NCI-H82 treated with DMSO at 0.1 percent for 48 hours (cell line): Measurements from ENCODE around the gene USP48.
"Not testable (repeated sequence)": the region's sequence is repeated elsewhere in the genome, so short reads cannot be mapped to it uniquely, and the experiment has no call there.

Experiments
- DNase-seq: peaks from one replicate; lab custom pipeline; 2025; ENCODE audit not compliant: unreplicated experiment; lab: John Stamatoyannopoulos, UW

The USP48 gene

DNA sequence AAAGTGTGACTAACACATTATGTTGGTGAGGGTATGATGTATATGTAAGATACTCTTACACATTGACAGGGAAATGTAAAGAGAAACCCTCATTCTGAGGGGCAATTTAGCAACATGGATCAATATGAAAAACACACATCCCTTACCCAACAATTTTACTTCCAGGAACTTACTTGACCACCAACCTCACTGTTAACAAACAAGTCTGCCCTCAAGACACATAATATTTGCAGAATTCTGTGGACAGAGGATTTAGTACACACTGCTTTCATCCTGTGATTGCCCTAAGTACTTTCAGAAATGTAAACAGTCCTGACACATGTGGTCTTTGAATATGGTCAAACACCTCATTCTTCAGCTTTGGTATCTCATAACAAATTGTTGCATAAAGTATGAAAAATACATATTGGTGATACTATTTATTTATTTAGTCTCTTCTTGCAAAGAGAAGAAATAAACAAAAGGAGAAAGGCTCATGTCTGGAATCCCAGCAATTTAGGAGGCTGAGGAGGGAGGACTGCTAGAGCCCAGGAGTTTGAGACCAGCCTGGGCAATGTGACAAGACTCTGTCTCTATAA is 6.9 kb downstream of the USP48 start:
- no peak for DNase-seq

DNA sequence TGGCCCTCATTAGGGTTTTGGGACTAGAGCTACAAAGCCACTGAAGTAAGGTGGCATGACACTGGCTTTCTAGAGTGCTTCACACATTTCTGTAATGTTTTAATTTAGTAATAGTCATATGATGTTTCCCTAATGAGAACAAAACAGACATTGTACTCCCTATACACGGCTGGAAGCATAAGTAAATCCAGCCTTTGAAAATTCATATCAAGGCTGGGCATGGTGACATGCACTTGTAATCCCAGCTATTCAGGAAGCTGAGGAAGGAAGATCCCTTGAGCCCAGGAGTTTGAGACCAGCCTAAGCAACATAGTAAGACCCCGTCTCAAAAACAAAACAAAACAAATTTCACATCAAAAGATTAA is 7.4 kb downstream of the USP48 start:
- DNase-seq, result no peak

DNA sequence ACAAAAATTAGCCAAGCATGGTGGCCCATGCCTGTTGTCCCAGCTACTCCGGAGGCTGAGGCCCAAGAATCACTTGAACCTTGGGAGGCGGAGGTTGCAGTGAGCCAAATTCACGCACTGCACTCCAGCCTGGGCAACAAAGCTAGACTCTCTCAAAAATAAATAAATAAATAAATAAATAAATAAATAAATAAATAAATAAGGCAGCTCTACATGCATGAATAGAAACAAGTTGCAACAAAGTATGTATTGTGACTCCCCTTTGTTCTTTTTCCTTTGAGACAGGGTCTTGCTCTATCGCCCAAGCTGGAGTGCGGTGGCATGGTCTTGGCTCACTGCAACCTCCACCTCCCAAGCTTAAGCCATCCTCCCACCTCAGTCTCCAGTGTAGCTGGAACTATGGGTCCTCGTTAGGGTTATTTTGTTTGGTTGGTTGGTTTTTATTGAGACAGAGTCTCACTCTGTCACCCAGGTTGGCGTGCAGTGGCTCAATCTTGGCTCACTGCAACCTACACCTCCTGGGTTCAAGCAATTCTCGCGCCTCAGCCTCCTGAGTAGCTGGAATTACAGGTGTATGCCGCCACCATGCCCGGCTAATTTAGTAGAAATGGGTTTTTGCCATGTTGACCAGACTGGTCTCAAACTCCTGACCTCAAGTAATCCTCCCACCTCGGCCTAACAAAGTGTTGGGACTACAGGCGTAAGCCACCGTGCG is 8.0 kb downstream of the USP48 start:
- DNase-seq, result no peak

DNA sequence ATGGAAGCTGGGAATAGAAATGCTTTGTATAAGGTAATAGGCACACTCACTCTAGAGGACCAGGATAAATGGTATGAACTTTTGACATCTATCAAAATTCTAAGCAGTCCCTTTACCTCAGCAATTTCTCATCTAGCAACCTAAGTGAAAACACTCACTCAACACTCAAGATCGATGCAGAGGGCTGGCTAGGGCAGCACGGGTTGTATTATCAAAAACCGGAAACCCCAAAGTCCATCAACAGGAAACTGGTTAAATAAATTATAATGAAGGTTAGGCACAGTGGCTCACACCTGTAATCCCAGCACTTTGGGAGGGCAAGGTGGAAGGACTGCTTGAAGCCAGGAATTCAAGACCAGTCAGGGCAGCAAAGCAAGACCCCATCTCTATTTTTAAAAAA is 9.4 kb downstream of the USP48 start:
- no peak for DNase-seq

DNA sequence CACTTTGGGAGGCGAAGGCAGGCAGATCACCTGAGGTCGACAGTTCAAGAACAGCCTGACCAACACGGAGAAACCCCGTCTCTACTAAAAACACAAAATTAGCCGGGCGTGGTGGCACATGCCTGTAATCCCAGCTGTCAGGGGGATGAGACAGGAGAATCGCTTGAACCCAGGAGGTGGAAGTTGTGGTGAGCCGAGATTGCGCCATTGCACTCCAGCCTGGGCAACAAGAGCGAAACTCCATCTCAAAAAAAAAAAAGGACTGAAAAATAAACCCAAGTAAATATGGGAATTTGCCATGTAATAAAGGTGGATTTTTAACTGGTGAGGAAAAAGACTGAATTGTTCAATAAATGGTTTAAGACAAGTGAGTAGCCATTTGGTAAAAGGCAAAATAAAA is 11.3 kb downstream of the USP48 start:
- DNase-seq, result not testable (repeated sequence)

DNA sequence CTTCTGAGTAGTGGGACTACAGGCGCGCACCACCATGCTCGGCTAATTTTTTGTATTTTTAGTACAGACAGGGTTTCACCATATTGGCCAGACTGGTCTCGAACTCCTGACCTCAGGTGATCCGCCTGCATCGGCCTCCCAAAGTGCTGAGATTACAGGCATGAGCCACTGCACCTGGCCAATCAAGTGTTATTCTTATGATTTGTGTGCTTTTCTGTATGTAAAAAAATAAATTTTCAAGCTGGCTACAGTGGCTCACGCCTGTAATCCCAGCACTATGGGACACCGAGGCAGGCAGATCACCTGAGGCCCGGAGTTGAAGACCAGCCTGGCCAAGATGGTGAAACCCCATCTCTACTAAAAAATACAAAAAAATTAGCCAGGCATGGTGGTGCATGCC is 12.3 kb downstream of the USP48 start:
- DNase-seq, result not testable (repeated sequence)

DNA sequence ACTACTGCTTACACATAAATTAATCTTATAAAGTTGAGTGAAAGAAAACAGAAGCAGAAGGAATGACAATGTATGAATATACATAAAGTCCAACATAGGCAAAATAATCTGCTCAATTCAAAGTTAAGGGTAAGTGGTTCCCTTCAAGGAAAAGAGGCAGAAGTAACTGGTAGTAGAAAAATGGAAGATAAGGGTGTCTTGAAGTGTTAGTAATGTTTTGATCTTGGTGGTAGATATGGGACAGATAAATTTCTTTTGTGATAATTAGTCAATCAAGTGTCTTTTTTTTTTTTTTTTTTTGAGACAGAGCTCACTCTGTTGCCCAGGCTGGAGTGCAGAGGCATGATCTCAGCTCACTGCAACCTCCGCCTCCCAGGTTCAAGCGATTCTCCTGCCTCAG is 12.7 kb downstream of the USP48 start:
- DNase-seq, result no peak

DNA sequence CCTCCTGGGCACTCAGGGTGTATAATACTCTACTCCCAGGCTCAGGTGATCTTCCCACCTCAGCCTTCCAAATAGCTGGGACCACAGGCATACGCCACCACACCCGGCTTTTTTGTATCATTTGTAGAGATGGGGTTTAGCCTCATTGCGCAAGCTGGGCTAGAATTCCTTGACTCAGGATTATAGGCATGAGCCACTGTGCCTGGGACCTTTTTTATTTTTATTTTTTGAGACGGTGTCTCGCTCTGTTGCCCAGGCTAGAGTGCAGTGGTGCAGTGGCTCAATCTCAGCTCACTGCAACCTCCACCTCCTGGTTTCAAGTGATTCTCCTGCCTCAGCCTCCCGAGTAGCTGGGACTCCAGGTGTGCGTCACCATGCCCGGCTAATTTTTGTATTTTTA is 15.8 kb downstream of the USP48 start:
- DNase-seq, result not testable (repeated sequence)

DNA sequence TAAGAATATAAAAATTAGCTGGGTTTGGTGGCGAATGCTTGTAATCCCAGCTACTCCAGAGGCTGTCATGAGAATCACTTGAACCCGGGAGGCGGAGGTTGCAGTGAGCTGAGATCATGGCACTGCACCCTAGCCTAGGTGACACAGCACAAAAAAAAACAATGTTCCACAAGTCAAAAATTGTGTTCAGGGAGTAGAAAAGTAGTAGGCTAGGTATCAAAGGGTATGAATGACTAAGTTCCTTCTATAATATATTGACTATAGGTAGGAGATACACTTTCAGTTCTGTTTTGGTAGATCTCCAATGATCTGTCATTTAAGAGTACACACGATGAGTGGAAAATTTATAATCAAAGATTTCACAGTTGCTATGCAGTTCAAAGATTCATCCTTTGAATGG is 16.7 kb downstream of the USP48 start:
- no peak for DNase-seq

DNA sequence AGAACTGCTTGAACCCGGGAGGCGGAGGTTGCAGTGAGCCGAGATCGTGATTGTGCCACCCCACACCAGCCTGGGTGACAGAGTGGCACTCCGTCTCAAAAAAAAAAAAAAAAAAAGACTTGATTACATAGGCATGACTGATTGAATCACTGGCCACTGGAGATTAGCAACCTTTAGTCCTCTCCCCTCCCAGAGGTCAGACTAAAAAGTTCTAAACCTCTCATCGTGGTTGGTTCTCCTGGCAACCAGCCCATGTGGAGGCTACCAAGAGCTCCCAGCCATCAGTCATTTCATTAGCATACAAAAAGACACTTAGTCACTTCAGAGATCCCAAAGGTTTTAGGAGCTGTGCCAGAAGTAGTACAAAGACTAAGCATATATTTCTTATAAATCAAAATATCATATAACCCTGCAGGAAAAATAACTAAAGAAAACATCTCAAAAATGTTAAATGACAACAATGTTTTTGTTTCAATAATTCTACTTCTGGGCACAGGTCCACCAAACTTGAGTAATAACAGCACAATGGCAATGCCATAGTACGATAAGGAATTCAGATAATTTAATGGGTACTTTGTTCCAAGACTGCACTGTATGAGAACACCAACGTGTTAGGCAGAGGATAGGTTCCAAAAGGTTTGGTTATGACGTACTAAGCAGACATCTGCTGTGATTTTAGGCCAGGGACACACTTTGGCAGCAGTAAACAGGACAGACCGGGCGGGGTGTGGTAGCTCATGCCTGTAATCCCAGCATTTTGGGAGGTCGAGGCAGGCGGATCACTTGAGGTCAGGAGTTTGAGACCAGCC is 18.1 kb downstream of the USP48 start:
- DNase-seq, result no peak

DNA sequence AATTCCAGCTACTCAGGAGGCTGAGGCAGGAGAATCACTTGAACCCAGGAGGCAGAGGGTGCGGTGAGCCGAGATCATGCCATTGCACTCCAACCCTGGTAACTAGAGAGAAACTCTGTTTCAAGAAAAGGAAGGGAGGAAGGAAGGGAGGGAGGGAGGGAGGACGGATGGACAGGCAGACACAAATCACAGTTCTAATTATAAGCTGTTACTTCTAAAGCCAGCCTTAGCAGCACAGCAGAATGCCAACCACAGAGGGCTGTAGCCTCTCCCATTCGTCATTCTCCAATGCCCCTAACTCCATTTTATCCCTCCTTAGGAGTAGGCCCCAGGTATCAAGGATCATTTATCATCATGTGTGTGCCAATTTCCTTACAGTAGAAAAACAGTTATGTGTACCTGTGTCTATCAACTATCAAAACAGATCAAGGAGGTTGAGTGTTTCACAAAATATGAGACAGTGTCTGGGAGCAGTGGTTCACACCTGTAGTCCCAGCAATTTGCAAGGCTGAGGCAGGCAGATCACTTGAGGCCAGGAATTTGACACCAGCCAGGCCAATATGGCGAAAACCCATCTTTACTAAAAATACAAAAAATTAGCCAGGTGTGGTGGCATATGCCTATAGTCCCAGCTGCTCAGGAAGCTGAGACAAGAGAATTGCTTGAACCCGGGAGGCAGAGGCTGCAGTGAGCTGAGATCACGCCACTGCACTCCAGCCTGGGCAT is 19.1 kb downstream of the USP48 start:
- DNase-seq, result no peak

DNA sequence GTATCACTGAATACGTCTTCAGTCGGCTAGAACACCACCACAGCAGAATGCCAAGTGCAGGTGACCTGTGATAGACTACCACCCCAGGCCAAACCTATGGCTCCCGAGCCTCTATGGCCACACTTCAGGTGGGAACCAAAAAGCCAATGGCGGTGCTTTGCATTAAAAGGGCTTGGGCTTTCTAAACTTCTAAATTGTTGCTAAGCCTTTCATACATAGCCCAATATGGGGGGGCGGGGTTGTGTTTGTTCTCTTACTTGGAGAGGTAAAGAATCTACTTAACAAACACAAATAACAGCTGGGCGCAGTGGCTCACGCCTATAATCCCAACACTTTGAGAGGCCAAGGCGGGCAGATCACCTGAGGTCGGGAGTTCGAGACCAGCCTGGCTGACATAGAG is 19.7 kb downstream of the USP48 start:
- no peak for DNase-seq

DNA sequence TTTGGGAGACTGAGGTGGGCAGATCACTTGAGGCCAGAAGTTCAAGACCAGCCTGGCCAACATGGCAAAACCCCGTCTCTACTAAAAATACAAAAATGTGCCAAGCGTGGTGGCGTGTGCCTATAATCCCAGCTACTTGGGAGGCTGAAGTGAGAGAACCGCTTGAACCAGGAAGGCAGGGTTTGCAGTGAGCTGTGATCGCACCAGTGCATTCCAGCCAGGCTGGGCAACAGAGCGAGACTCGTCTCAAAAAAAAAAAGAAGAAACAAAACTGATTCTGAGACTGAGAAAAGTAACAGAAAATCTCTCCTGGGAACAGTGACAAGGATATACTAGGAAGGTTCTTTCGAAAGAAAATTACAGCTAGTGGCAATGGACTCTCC is 20.9 kb downstream of the USP48 start:
- DNase-seq, result no peak

DNA sequence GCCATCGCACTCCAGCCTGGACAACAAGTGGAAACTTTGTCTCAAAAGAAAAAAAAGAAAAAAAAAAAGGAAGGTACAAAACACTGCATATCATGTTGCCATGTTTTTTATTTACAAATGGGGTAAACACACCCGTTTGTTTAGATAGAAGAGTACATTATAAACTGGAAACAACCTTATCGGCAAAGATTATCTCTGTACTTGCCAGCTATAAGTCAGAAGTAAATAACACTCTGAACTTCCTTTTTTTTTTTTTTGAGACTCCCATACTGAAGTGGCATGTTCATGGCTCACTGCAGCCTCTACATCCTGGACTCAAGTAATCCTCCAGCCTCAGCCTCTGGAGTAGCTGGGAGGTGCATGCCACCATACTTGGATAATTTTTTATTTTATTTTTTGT is 21.9 kb downstream of the USP48 start:
- no peak for DNase-seq

DNA sequence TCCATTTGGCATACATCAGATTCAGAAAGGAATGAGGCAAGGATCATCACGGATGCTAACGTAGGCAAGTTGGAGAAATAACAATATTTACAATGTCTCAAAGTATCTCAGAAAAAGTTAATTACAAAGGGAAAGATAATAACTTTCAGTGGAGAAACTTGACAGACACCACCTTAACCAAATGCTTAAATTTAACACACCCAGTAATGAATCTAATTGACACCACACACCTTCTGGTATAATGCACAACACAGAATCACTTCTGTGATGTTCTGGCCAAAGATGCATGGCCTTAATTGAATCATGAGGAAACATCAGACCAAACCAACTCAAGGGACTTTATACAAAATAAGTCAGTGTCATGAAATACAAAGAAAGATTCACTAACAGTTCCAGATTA is 23.1 kb downstream of the USP48 start:
- DNase-seq, result no peak

DNA sequence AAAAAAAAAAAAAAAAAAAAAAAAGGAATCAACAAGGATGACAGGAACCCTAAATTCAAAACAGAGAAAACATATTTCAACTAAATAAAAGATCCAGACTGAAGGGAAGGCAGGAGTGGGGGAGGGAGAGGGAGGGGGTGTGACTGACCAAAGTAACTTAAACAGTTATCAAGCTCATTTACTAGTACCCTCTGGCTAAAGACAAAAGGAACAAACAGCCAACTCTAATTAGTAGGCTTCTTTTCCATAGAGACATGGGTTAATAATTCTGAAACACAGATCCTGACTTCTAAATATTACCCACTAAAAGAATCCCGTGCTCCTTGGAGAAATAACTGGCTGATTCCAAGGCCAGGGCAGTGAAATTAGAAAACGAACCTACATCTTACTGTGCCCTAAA is 23.8 kb downstream of the USP48 start:
- no peak for DNase-seq

DNA sequence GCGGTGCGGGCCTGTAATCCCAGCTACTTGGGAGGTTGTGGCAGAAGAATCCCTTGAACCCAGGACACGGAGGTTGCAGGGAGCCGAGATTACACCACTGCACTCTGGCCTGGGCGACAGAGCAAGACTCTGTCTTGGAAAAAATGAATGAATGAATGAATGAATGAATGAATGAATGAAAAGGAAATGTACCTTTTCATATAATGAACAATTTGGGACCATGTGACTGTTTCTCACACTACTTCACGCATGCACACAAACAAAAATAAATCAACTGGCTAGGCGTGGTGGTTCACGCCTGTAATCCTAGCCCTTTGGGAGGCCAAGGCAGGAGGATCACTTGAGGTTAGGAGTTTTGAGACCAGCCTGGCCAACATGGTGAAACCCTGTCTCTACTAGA is 24.3 kb downstream of the USP48 start:
- DNase-seq, result no peak

DNA sequence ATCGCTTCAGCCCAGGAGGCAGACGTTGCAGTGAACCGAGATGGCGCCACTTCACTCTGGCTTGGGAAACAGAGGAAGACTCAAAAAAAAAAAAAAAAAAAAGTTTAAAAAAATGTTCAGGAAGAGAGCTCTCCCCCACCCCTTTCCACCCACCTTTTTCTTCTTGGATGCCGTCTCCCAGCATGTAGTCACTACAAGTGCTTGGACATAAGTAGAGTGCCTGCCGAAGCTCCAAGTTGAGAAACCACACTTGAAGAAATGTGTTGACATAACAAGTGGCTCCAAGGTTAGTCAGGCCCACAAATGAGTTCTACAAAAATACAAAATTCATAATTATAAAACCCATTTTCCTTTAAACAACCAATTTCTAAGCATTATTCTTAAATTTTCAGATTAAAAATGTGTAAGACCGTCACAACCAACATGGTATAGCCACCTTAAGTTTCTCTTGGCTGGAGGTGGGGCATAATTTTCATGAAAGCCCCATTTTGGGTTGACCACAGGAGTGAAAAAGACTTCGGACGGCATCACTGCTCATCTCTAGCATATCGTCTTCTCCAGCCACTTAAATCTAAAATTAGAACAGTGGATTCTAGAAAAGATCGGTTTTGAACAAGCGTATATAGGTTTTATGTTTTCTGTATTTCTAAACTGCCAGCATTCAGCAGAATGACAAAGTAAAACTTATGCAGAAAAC is 26.4 kb downstream of the USP48 start:
- DNase-seq, result no peak

DNA sequence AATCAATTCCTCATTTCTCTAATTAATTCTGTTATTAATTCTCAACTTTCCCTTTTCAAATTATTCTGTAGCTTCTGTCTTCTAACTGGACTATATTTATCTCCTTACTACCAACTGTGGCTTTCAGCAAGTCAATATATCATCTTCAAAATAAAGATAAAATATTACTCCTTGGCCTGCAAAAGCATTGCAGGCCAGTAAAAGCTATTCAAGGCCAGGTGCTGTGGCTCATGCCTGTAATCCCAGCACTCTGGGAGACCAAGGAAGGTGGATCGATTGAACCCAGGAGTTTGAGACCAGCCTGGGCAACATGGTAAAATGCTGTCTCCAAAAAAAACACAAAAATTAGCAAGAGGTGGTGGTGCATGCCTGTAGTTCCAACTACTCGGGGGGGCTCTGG is 27.9 kb downstream of the USP48 start:
- DNase-seq, result no peak

DNA sequence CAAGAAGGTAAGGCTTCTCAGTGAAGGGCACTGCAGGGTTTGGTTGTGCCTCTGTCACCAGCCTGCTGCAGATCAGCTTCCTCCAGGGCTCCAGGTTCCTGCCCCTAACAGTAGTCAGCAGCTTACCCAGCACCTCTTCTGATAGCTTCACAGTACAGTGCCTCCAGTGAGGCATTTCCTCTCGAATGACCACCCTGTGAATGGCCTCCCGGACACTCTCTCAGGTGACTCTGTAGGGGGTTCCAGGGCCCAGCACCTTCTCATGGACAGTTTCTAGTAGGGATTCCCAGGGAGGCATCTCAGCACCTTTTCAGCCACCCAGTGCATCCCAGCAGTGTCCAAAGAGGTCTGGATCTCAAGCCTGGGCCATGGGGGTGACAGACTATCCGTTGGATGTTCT is 28.4 kb downstream of the USP48 start:
- no peak for DNase-seq

DNA sequence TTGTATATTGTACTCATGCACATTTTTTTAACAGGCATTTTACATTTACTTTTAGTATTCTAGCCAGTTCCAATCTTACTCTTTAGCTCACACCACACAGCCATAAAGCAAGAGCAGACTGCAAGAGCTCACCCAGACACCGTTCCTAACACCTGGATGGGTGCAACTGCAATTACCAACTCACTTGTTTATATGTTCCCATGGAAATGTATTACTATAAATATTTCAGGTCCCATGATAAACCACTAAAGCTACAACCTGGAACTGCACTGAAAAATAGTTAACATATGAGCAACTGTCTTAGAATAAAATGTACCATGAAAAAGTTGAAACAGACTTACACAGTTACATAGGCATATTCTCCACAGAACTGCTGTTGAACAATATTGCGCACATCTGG is 30.8 kb downstream of the USP48 start:
- DNase-seq, result no peak
